Muscle of arm (tissue), 12 donors: ENCODE measurements around the gene CFAP97D2. TPM values are rescaled to one million over a fixed set of nuclear protein-coding genes. Genes with fewer than 3 reads are reported as not detected.

Experiments used
- DNase-seq: peaks from one replicate; pipeline ENCODE4 v3.0.0-alpha.2; 2013
- polyA plus RNA-seq, 12 donors: library from polyadenylated mRNA; unstranded; fragments of 120-200 nt; gene quantifications; one replicate each; pipeline ENCODE4 v1.2.1, GENCODE V29; 2013; ENCODE audit not compliant: insufficient read length in 12 of 12

Gene CFAP97D2
- polyA plus RNA-seq, 12 donors = not detected

GRCh38 chr13:114199954-114200353 is 20.9 kb downstream of the CFAP97D2 start:
- DNase-seq = no peak

GRCh38 chr13:114200399-114200911 is 21.4 kb downstream of the CFAP97D2 start:
- DNase-seq = no peak

GRCh38 chr13:114202581-114202980 is 23.5 kb downstream of the CFAP97D2 start:
- no peak for DNase-seq

GRCh38 chr13:114203536-114203935 is 24.5 kb downstream of the CFAP97D2 start:
- no peak for DNase-seq

- DNase-seq = no peak
Measured at GRCh38 chr13:114204894-114205293, 25.8 kb downstream of the CFAP97D2 start.

- no peak for DNase-seq
Measured at GRCh38 chr13:114208134-114208533, 29.1 kb downstream of the CFAP97D2 start.

- no peak for DNase-seq
Measured at GRCh38 chr13:114211446-114212157, 32.5 kb downstream of the CFAP97D2 start.

- DNase-seq = no peak
Measured at GRCh38 chr13:114212158-114212495, 33.1 kb downstream of the CFAP97D2 start.

GRCh38 chr13:114213980-114214379 is 34.9 kb downstream of the CFAP97D2 start:
- DNase-seq = no peak

- DNase-seq = no peak
Measured at GRCh38 chr13:114219392-114219791, 40.3 kb downstream of the CFAP97D2 start.

- DNase-seq = no peak
Measured at GRCh38 chr13:114222461-114222968, 43.5 kb downstream of the CFAP97D2 start.

- DNase-seq = no peak
Measured at GRCh38 chr13:114224201-114224600, 45.1 kb downstream of the CFAP97D2 start.

- no peak for DNase-seq
Measured at GRCh38 chr13:114225610-114226009, 46.6 kb downstream of the CFAP97D2 start.

GRCh38 chr13:114226088-114226487 is 47.0 kb downstream of the CFAP97D2 start:
- DNase-seq = no peak

GRCh38 chr13:114226699-114227323 is 47.8 kb downstream of the CFAP97D2 start:
- DNase-seq = peak; percentile 86

GRCh38 chr13:114227528-114227927 is 48.5 kb downstream of the CFAP97D2 start:
- no peak for DNase-seq

- DNase-seq = no peak
Measured at GRCh38 chr13:114228176-114228575, 49.1 kb downstream of the CFAP97D2 start.

- DNase-seq = no peak
Measured at GRCh38 chr13:114229506-114229905, 50.4 kb downstream of the CFAP97D2 start.

- DNase-seq = no peak
Measured at GRCh38 chr13:114230117-114230516, 51.1 kb downstream of the CFAP97D2 start.

- DNase-seq = no peak
Measured at GRCh38 chr13:114230575-114230974, 51.5 kb downstream of the CFAP97D2 start.

GRCh38 chr13:114231886-114232285 is 52.8 kb downstream of the CFAP97D2 start:
- DNase-seq = no peak

GRCh38 chr13:114234266-114234644 is 55.2 kb downstream of the CFAP97D2 start:
- DNase-seq = no peak
